Measurements from ENCODE around the gene RASGEF1C.

GRCh38 chr5:180171568-180172094 is 37.4 kb downstream of the RASGEF1C start:
- TF ChIP-seq POLR2AphosphoS5 (IDR thresholded peaks at IDR 0.05; ENCODE audit: low read depth, low read length) (no peak), SIN3A (IDR thresholded peaks at IDR 0.05; ENCODE audit: borderline replicate concordance, insufficient read depth, low read length) (no peak), TAF1 (IDR thresholded peaks at IDR 0.05; ENCODE audit: borderline replicate concordance, insufficient read depth, low read length) (no peak)
- TF ChIP-seq, protein P1, sequence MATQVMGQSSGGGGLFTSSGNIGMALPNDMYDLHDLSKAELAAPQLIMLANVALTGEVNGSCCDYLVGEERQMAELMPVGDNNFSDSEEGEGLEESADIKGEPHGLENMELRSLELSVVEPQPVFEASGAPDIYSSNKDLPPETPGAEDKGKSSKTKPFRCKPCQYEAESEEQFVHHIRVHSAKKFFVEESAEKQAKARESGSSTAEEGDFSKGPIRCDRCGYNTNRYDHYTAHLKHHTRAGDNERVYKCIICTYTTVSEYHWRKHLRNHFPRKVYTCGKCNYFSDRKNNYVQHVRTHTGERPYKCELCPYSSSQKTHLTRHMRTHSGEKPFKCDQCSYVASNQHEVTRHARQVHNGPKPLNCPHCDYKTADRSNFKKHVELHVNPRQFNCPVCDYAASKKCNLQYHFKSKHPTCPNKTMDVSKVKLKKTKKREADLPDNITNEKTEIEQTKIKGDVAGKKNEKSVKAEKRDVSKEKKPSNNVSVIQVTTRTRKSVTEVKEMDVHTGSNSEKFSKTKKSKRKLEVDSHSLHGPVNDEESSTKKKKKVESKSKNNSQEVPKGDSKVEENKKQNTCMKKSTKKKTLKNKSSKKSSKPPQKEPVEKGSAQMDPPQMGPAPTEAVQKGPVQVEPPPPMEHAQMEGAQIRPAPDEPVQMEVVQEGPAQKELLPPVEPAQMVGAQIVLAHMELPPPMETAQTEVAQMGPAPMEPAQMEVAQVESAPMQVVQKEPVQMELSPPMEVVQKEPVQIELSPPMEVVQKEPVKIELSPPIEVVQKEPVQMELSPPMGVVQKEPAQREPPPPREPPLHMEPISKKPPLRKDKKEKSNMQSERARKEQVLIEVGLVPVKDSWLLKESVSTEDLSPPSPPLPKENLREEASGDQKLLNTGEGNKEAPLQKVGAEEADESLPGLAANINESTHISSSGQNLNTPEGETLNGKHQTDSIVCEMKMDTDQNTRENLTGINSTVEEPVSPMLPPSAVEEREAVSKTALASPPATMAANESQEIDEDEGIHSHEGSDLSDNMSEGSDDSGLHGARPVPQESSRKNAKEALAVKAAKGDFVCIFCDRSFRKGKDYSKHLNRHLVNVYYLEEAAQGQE (IDR thresholded peaks at IDR 0.05; ENCODE audit: insufficient read depth in 1 of 2, low read depth in 2 of 2, low read length in 2 of 2) = no peak

Data from PFSK-1 (cell line).